GM12865 (cell line): Measurements from ENCODE around the gene SENP2.
A peak's percentile ranks its signal among the peaks of the same experiment; 100 is the strongest.

Source experiments
- DNase-seq: peaks from one replicate; pipeline ENCODE4 v3.0.0; 2010; ENCODE audit warnings: low read depth
- H3K4me3 ChIP-seq: 2 replicates; pipeline ENCODE4 v1.5.1; 2011; ENCODE audit warnings: mild to moderate bottlenecking, low read depth, low read length, control low read depth
- TF ChIP-seq, protein P1 (sequence below): IDR thresholded peaks from 2 replicates; pipeline ENCODE4 v1.5.1; 2011; ENCODE audit warnings: low read length, control low read depth, low read depth, inconsistent platforms; ENCODE audit not compliant: insufficient read depth; ENCODE audit errors: missing control alignments

SENP2 gene

DNA sequence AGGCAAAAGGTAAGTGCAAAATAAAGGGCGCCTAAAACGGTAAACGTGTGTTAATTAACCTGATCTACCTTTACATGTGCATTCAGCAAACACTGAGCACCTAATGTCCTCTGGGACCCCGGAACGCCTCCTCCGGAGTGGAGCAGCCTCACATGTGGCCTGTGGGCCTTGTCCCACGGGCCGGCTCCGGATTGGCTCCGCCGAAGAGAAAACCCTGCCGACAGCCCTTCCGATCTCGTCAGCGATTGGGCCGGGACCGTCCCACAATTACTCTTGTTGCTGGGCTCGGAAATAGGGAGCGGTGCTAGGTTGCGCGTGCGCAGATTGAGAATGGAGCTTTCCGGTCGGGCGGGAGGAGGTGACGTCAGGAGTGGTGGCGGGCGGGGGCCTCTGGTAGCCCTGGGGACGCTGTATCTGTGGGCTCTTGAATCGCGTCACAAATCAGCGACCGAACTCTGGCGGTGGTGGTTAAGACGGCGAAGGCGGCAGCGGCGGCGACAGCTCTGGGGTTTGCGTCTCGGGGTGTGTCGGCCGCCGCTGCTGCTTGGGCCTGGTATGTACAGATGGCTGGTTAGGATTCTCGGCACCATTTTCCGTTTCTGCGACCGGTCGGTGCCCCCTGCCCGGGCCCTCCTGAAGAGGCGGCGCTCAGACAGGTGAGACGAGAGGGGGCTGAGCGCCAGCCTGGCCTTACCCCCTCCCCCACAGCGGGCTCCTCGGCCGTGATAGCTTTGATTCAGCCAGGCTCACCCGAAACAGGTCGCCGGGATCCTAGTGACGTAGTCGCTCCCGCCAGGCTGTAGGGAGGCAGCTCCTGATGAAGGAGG is at the start of gene SENP2:
Gene SENP2 (plus strand): TSS at position 437 of the 827 bp plus-strand sequence. CDS start 119 bp downstream, at position 556.
- DNase-seq = peak; percentile 100
- TF ChIP-seq, protein P1, sequence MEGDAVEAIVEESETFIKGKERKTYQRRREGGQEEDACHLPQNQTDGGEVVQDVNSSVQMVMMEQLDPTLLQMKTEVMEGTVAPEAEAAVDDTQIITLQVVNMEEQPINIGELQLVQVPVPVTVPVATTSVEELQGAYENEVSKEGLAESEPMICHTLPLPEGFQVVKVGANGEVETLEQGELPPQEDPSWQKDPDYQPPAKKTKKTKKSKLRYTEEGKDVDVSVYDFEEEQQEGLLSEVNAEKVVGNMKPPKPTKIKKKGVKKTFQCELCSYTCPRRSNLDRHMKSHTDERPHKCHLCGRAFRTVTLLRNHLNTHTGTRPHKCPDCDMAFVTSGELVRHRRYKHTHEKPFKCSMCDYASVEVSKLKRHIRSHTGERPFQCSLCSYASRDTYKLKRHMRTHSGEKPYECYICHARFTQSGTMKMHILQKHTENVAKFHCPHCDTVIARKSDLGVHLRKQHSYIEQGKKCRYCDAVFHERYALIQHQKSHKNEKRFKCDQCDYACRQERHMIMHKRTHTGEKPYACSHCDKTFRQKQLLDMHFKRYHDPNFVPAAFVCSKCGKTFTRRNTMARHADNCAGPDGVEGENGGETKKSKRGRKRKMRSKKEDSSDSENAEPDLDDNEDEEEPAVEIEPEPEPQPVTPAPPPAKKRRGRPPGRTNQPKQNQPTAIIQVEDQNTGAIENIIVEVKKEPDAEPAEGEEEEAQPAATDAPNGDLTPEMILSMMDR = no peak

DNA sequence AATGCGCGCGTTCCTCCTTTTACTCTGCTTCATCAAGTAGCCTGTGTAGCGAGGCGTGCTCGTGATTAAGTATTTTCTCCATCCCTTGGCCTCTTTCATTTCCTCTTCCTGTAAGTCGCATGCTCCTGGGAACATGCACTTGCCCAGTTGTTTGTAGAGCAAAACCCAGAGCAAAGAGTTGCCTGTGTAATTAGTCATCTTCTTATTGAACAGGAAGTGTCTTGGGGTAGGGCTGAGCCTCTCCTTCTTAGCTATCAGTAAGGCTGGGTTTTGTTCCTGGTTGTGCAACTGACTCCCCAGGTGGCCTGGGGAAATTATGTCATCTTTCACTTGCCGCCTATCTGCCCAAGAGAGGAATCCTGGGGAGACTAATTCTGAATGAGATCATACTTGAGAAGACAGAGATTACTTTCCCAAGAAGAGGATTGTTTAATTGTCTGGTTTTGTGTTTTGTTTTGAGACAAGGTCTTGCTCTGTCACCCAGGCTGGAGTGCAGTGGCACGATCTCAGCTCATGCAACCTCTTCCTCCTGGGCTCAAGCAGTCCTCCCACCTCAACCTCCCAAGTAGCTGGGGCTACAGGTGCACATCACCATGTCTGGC is 48.6 kb upstream of the SENP2 start:
- TF ChIP-seq, protein P1 = no peak
- DNase-seq = peak; percentile 97
- no peak overlapping the region for H3K4me3 ChIP-seq

More for the DNA sequence above, at the start of gene SENP2:
- H3K4me3 ChIP-seq = peak within 1 kb of the TSS; percentile 81

DNA sequence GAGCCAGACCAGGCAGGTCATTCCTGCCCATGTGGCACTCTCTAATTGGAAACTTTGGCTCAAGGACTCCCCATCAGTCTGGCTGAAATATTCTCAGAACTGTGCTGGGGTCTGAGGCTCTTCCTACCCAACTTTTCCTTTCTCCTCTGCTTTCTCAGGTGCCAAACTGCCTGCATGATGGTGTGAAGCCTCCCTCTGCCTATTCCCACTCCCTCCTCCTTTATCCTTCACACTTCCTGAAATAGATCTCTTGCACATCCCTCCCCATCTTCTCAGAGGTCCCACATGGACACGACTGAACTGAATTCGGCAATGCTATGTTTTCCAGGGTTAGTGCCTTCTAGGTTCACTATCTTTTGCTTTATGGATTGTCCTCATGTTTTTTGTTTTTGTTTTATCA is 46.2 kb upstream of the SENP2 start:
- H3K4me3 ChIP-seq = no peak overlapping the region
- TF ChIP-seq, protein P1 = no peak
- no peak for DNase-seq

DNA sequence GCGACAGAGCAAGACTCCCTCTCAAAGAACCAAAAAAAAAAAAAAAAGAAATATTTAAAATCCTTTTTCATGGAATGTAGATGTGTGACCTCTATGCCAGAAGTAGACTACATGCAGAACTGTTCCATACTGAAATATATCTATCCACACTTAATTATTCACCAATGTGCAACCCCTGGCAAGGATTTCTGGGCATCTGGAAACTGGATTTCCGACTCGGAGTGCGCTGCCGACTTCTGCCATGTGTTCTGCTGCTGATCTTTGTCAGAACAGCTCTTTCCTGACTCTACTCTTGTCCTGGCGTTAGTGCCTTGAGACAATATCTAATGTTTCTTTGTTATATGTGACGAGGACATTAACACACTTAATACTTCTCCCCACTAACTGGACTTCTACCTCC is 45.4 kb upstream of the SENP2 start:
- no peak overlapping the region for H3K4me3 ChIP-seq
- TF ChIP-seq, protein P1 = no peak
- DNase-seq = no peak

DNA sequence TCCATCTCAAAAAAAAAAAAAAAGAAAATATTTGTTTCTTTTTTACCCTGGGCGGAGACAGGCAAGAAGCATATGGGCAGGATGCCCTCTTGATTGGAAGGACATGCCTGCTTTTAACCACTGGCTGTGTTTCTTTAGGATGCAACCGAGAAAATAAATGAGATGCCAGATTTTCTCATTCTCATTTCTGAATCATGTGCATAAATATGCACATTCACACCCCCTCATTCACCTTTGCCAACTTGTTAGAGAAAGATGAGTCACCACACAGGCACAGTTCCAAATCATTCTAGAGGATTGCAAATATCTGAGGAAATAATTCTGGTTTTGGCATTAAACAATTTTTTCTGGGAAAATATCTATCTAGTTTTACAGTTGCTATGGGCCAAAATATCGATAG is 37.0 kb upstream of the SENP2 start:
- DNase-seq = peak; percentile 35
- TF ChIP-seq, protein P1 = no peak
- H3K4me3 ChIP-seq = no peak overlapping the region

DNA sequence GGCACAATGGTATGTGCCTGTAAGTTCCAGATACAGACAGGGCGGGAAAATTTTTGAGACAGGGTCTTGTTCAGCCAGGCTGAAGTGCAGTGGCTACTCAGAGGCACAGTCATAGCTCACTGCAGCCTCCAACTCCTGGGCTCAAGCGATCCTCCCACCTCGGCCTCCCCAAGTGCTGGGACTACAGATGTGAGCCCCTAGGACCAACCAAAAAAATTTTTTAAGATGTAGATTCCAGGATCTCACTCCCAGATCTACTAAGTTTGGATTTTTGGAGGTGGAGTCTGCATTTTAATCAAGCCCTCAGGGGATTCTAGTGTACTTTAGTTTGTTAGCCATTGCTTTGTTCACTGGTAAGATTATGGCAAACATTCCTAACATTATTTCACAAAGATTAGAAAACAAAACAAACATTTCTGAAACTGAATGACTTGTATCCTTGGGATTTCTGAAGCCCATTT is 36.4 kb upstream of the SENP2 start:
- H3K4me3 ChIP-seq = peak overlapping the region; percentile 90
- no peak for DNase-seq
- TF ChIP-seq, protein P1 = no peak

DNA sequence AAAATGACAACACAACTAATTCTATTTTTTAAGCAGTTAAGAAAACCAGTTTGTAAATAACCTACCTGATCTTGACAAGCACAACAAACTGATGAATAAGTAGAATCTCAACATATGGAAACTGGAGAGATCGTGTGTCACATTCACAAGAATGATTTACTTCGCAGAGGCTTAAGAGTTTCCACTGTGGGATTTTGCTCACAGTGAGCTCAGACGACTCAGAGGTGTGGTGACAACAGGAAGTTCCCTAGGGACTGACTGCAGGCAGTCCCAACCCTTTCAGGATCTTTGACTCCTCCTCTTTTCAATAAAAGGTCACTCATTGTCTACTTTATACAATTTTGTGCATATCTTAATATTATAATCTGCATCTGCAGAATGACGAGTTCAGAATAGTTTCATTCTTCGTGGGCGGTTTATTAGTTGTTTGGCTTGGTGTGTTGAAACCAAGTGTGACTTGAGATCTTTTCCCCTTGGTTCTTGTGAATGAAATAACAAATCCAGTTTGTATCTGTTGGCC is 33.7 kb upstream of the SENP2 start, which contains the start of gene LIPH:
Gene LIPH (minus strand): TSS at position 231 of the 520 bp plus-strand sequence. CDS start 117 bp downstream, at position 114.
- TF ChIP-seq, protein P1 = no peak
- peak; percentile 91 for DNase-seq
- H3K4me3 ChIP-seq = peak within 1 kb of the TSS; percentile 90
